Measurements from ENCODE around the gene LDLRAD3.

The LDLRAD3 gene

DNA sequence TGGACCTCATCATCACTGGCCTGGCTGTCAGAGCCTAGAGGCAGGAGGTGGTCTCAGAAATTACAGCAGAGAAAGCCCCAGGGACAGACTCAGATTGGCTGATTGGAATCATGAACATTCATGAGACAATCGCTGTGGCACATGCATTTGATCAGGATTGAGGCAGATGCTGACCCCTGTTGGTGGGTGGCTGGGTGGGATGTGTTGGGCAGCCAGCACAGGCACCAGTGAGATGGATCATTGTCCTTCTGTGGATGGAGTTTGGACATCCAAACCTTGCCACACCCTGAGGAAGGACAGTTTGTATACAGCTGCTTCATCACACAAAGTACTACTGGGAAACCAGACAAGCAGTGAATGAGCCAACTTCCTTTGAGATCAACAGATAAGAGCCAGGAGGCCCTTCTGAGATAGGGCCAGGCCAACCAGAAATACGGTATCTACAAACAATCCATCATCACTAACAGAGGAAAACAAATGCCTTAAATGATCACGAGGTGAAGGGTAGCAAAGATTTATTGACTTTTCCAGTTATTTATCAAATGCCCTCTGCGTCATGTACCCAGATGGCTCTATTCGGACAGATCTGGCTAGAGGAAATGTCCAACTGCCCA, 328.0 kb downstream of the LDLRAD3 start:
- DNase-seq (ENCODE audit: low read depth in 2 of 2): no peak

DNA sequence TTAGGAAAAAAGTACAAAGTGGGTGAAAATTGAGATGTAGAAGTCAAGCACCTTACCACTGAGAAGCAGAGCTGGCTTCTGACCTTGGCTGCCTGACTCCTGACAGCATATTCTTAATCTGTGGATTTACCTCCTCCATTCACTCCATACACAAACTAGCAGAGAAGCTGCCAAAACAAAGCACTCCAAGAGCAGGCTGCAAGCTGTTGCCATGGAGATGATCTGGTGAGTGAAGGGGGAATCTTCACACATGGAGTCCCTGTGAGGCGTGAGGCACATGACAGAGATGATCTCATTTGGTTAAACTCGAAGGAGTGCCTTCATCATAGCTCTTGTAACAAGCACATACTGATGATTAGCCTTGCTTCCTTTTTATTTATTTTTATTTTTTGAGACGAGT, 329.2 kb downstream of the LDLRAD3 start:
- no peak for DNase-seq (ENCODE audit: low read depth in 2 of 2)

DNA sequence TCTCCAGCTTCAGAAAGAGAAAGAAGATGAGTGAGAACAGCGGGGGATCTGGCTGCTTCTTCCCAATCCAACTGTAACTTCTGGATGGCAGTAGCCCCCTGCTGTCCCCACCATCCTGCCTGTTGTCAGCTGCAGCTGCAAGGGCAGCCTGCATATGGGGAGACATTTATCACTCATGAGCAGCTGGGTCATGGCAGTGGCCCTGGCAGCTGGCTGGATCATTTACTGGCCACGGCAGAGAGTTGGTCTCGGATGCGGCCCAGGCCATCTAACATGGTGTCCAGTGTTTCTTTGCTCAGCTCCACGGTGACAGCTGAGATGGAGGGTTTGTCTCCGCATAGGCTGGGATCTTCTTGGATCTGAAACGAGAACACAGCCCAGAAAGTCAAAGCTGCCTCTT, 330.6 kb downstream of the LDLRAD3 start:
- no peak for DNase-seq (ENCODE audit: low read depth in 2 of 2)

DNA sequence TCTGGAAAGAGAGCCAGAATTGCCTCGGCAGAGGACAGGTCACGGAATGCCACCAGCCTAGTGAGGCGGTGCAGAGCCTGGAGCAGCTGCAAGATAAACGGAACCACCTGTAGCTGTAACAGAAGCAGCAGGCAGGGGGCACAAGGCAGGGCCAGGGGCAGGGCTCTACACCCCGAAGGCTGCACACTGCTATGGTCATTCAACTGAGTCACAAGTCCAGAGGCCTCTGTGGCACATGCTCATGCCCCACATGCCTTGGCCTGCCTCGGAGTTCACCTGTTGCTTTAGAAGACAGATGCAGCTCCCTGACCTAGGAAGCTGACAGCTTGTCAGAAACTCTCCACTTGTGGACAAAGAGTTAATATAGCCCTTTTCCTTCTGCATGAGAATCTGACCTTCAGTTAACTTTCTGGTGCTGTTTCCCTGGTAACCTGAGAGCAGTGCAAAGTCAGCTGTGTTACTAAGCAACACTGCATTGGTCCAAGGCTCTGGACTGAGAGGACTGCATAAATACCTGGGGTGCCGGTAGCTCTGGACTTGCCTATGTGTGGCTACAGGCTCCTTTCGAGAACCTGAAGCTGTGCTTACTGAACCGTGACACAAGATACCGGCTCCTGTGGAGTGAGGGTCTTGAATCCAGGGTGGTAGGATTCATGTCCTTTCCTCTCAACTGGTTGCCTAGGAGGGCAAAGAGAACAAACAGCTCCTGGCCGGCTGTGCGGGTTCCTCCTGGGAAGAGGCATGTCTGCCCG, 334.8 kb downstream of the LDLRAD3 start:
- DNase-seq (ENCODE audit: low read depth in 2 of 2): no peak

DNA sequence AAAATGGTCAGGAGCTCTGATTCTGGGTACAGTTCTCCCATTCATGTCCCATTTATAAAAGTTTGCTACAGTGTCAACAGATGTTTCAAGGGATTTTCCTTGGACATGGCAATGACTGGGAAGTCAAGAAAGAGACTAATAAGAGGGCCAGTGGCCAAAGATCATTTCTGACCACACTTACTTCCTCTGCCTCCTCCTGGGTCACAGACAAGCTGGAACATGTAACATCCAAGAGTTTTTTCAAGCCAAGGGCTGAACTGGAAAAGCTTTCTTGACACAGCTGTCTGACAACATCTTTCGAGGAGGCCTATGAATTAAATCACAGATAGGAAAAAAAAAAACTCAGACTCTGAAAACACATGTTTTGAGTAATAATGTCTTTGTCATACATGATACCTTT, 336.7 kb downstream of the LDLRAD3 start:
- DNase-seq (ENCODE audit: low read depth in 2 of 2): no peak
